Measurements from ENCODE around the gene GTPBP3.

GTPBP3 gene

GRCh38 chr19:17391371-17392151, 54.2 kb downstream of the GTPBP3 start:
- H3K36me3 Mint-ChIP-seq (ENCODE audit: low read depth), result peaks cover 3% of the 10 kb centered on the region
- H3K4me1 Mint-ChIP-seq (ENCODE audit: low read depth), result peaks cover 15% of the 10 kb centered on the region
- H3K27me3 Mint-ChIP-seq (ENCODE audit: low read depth), result peaks cover 23% of the 10 kb centered on the region
- H3K27ac Mint-ChIP-seq, result no peak overlapping the region
- H3K4me3 Mint-ChIP-seq, result peak overlapping the region; percentile 70
- no peaks in the 10 kb centered on the region for H3K9me3 Mint-ChIP-seq

Data from T-helper 1 cell treated with Interleukin-12 subunit alpha and Interleukin-12 subunit beta and Interleukin-4 antibody, amounts not matched to agents 30 μg/mL and 1 μg/mL, for 36 hours (primary cell).